Body of pancreas (tissue), 4 donors: ENCODE measurements around the gene NXPH2. TPM values are rescaled to one million over a fixed set of nuclear protein-coding genes. Genes with fewer than 3 reads are reported as not detected.

Source experiments
- ATAC-seq: fragments of 150-250 bp; one replicate; pipeline ENCODE4 v1.9.1; 2016
- DNase-seq, 4 donors: peaks; one replicate each; pipeline ENCODE4 v3.0.0-alpha.2; 2019
- H3K27ac ChIP-seq, 4 donors: fragments of 200-600 bp; sonication (generic); 1 replicate in 3 of 4; 2 replicates in 1 of 4; pipeline versions ENCODE4 v1.5.1 to v1.6.1; 2016 to 2019; ENCODE audit warnings: mild to moderate bottlenecking in 1 of 4, mixed read lengths in 1 of 4, moderate library complexity in 1 of 4
- H3K27me3 ChIP-seq, 2 donors: fragments of 200-600 bp; sonication (generic); one replicate each; pipeline ENCODE4 v1.6.0; 2016; ENCODE audit warnings: mild to moderate bottlenecking in 1 of 2
- H3K36me3 ChIP-seq, 2 donors: fragments of 200-600 bp; sonication (generic); replicated peaks in 1 of 2; 2 replicates each; pipeline ENCODE4 v1.5.1; 2016; ENCODE audit warnings: low read depth in 2 of 2; ENCODE audit not compliant: insufficient read depth in 1 of 2
- H3K4me1 ChIP-seq: fragments of 200-600 bp; sonication (generic); one replicate; pipeline ENCODE4 v1.6.0; 2016
- H3K4me3 ChIP-seq, 2 donors: fragments of 200-600 bp; sonication (generic); 1 replicate in 1 of 2; 2 replicates in 1 of 2; pipeline ENCODE4 v1.5.1; 2016 to 2019
- H3K9me3 ChIP-seq, 3 donors: fragments of 200-600 bp; sonication (generic); 1 replicate in 2 of 3; 2 replicates in 1 of 3; pipeline ENCODE4 v1.5.1; 2016
- CTCF ChIP-seq, 7 experiments: fragments of 450-650 bp in 4 of 7; fragments of 200-600 bp in 3 of 7; sonication (generic) in 3 of 7; IDR thresholded peaks; one replicate each; pipeline ENCODE4 v1.5.1; 2016 to 2019; ENCODE audit warnings: antibody characterized with exemption in 7 of 7
- POLR2A ChIP-seq, 3 donors: fragments of 450-650 bp; IDR thresholded peaks; one replicate each; pipeline ENCODE4 v1.6.1; 2016; ENCODE audit warnings: antibody characterized with exemption in 3 of 3, mild to moderate bottlenecking in 2 of 3
- WGBS, 2 donors: methylation state at CpG; one replicate each; pipeline ENCODE4 v1.1.5; 2017; 5-methylcytosine and 5-hydroxymethylcytosine counted together
- intact Hi-C: fragments of 100-400 bp; cut with DNase I; formaldehyde crosslinking; loops from one replicate; pipeline ENCODE4 v1.15.1; 2023
- total RNA-seq, 2 donors: library from RNA; depleted of rRNA; stranded (reverse); fragments of >200 nt; gene quantifications; one replicate each; pipeline ENCODE4 v1.1.0, GENCODE V29; 2016

The NXPH2 gene
- total RNA-seq, 2 donors from 2014 or later: not detected

DNA sequence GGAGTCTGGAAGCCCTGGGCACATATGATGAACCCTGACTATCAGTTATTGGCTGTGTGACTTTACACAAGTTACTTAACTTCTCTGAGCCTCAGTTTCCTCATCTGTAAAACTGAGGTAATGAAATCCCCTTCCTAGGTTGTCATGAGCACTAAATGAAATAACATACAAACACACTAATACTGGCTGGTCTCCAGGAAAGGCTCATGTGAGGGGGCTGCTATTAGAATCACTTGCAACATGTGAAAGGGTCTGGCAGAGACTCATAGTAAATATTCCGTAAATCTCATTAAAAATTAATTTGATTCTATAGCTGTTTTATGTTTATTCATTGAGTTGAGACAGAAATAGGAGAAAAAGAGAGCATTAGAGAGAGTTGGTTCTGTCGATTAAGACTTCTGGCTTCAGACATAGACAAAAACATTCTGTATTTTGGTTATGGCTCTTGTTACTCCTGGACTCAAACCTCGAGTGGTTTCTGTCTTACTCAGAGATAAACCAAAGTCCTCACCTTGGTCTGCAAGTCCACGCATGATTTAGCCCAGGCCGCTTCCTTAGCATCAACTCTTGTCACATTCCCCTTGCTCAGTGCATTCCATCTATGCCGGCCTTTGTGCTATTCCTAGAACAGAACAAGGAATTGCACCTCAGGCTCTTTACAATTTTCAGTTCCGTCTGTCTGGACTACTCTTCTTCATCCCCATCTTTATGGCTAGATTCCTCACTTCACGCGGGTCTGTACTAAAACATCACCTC lies 139.1 kb downstream of the NXPH2 start:
- no peak for ATAC-seq
- H3K9me3 ChIP-seq: no peaks in the 10 kb centered on the region
- no peaks in the 10 kb centered on the region for H3K27me3 ChIP-seq
- TF ChIP-seq CTCF (IDR thresholded peaks at IDR 0.05) (no peak), POLR2A (IDR thresholded peaks at IDR 0.05) (no peak)
- H3K4me3 ChIP-seq: no peak overlapping the region
- no peaks in the 10 kb centered on the region for H3K36me3 ChIP-seq
- DNase-seq: no peak
- intact Hi-C loops: no loop called here
- no peak overlapping the region for H3K27ac ChIP-seq
- 73 to 74% methylated on average over 9 of the region's 9 CpGs for WGBS, 2 donors
- no peaks in the 10 kb centered on the region for H3K4me1 ChIP-seq

DNA sequence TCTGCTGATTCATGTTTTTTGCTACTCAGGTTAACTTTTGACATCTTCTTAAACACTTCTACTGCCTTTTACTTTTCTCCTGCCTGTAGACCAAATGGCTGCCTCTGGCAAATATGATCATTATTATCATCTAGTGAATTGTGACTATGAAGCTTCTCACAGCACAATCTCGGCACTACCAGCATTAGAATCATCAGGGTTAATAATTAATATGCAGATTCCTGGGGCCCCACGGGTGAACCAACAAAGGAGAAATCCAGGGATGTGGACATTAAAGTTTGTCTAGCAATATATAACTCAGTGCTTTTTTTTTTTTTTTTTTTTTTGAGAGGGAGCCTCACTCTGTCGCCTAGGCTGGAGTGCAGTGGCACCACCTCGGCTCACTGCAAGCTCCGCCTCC lies 142.5 kb downstream of the NXPH2 start:
- 64 to 72% methylated on average over 5 of the region's 5 CpGs for WGBS, 2 donors
- intact Hi-C loops: no loop called here
- TF ChIP-seq CTCF (IDR thresholded peaks at IDR 0.05) (no peak), POLR2A (IDR thresholded peaks at IDR 0.05) (no peak)

GRCh38 chr2:138637061-138637460 lies 143.1 kb downstream of the NXPH2 start:
- Histone ChIP-seq H3K4me1 (no peaks in the 10 kb centered on the region), H3K27ac (no peak overlapping the region), H3K27me3 (no peaks in the 10 kb centered on the region), H3K4me3 (no peak overlapping the region), H3K36me3 (no peaks in the 10 kb centered on the region), H3K9me3 (no peaks in the 10 kb centered on the region)
- ATAC-seq (no peak), DNase-seq (no peak)
- 70 to 74% methylated on average over 4 of the region's 4 CpGs for WGBS, 2 donors
- TF ChIP-seq POLR2A (IDR thresholded peaks at IDR 0.05): no peak
- TF ChIP-seq CTCF (IDR thresholded peaks at IDR 0.05): no peak
- intact Hi-C loops: no loop called here

More for the DNA sequence above, 142.5 kb downstream of the NXPH2 start:
- H3K4me3 ChIP-seq: no peak overlapping the region
- no peak overlapping the region for H3K27ac ChIP-seq
- DNase-seq (no peak), ATAC-seq (no peak)
- H3K27me3 ChIP-seq: no peaks in the 10 kb centered on the region
- no peaks in the 10 kb centered on the region for H3K36me3 ChIP-seq
- no peaks in the 10 kb centered on the region for H3K9me3 ChIP-seq
- H3K4me1 ChIP-seq: no peaks in the 10 kb centered on the region

- Histone ChIP-seq H3K9me3 (no peaks in the 10 kb centered on the region), H3K36me3 (no peaks in the 10 kb centered on the region), H3K4me3 (no peak overlapping the region), H3K4me1 (no peaks in the 10 kb centered on the region), H3K27ac (no peak overlapping the region), H3K27me3 (no peaks in the 10 kb centered on the region)
- intact Hi-C loops: no loop called here
- WGBS, 2 donors: 64 to 84% methylated on average over 1 of the region's 1 CpG
- no peak for TF ChIP-seq POLR2A (IDR thresholded peaks at IDR 0.05)
- TF ChIP-seq CTCF (IDR thresholded peaks at IDR 0.05): no peak
- DNase-seq (no peak), ATAC-seq (no peak)
Observed at GRCh38 chr2:138633049-138633448, 147.1 kb downstream of the NXPH2 start.

DNA sequence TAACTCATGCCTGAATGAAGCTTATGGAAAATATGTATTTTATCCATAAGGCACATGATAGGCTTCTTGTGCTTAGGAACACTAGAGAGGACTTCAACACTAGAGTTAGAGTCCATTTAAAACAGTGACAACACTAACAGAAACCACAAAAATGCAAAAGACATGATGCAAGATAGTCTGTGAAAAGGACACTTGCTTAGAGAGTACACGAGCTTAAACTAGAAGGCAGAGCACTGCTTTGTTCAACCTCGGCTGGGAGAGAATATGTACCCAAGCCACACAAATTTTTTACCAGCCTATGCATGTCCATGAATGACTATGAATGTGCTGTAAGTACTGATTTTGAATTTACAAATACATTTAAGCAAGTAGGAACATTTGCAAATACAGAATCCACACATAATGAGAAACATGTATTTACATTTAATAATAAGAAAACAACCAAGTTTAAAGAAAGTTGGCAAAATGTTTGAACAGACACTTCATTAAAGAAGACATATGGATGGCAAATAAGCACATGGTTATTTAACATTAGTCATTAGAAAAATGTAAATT lies 148.0 kb downstream of the NXPH2 start:
- Histone ChIP-seq H3K4me1 (no peaks in the 10 kb centered on the region), H3K4me3 (no peak overlapping the region), H3K27me3 (no peaks in the 10 kb centered on the region), H3K9me3 (no peaks in the 10 kb centered on the region), H3K36me3 (no peaks in the 10 kb centered on the region), H3K27ac (no peak overlapping the region)
- intact Hi-C loops: no loop called here
- WGBS, 2 donors: 52 to 54% methylated on average over 2 of the region's 2 CpGs
- ATAC-seq (no peak), DNase-seq (no peak)
- TF ChIP-seq POLR2A (IDR thresholded peaks at IDR 0.05) (no peak), CTCF (IDR thresholded peaks at IDR 0.05) (no peak)
